Measurements from ENCODE around the gene F12.

DNA sequence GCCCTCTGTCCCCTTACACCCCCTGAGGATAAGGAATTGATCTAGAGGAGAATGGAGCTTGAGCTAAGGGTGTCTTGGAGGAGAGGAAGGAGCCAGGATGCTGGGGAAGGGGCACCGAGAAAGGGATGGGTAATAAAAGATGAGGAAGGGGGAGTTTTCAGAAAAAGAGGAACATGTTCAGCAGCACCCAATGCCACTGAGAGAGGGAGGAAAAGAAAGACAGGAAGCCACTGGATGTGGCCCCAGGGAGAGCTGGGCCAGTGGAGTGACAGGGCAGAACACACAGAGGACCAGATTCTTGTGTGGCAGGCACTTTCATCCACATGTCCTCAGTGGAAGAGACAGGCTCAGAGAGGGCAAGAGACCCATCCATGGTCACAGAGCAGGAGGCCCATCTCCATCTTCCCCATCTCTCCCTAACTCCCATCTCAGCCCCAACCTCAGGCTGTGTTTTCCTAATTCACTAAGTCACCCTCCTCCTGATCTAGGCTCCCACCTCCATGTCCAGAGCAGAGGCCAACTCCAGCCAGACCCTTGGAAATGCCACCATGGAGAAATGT lies 16.1 kb downstream of the F12 start:
- TF ChIP-seq POU6F1 (CRISPR knock-in tag; IDR thresholded peaks at IDR 0.05; ENCODE audit: borderline replicate concordance, low read depth) (no peak), ZNF70 (CRISPR knock-in tag; IDR thresholded peaks at IDR 0.05) (no peak), ZC3H10 (CRISPR knock-in tag; IDR thresholded peaks at IDR 0.05) (no peak), ZFP3 (CRISPR knock-in tag; IDR thresholded peaks at IDR 0.05) (no peak), ARNTL (CRISPR knock-in tag; IDR thresholded peaks at IDR 0.05; ENCODE audit: borderline replicate concordance, low read depth) (no peak), PATZ1 (CRISPR knock-in tag; IDR thresholded peaks at IDR 0.05; ENCODE audit: borderline replicate concordance) (no peak), ZFP30 (CRISPR knock-in tag; IDR thresholded peaks at IDR 0.05) (no peak)

All from SK-N-SH treated with all-trans-retinoic acid at 6 μM for 48 hours (cell line).